ENCODE results near the gene WWOX. TPM values are rescaled to one million over a fixed set of nuclear protein-coding genes. Genes with fewer than 3 reads are reported as not detected.

The WWOX gene
- total and polyA plus RNA-seq, 4 donors: 5.4 to 61.5 (median 18.4) TPM

GRCh38 chr16:78140818-78141466, 41.5 kb downstream of the WWOX start:
- TF ChIP-seq, protein P1, sequence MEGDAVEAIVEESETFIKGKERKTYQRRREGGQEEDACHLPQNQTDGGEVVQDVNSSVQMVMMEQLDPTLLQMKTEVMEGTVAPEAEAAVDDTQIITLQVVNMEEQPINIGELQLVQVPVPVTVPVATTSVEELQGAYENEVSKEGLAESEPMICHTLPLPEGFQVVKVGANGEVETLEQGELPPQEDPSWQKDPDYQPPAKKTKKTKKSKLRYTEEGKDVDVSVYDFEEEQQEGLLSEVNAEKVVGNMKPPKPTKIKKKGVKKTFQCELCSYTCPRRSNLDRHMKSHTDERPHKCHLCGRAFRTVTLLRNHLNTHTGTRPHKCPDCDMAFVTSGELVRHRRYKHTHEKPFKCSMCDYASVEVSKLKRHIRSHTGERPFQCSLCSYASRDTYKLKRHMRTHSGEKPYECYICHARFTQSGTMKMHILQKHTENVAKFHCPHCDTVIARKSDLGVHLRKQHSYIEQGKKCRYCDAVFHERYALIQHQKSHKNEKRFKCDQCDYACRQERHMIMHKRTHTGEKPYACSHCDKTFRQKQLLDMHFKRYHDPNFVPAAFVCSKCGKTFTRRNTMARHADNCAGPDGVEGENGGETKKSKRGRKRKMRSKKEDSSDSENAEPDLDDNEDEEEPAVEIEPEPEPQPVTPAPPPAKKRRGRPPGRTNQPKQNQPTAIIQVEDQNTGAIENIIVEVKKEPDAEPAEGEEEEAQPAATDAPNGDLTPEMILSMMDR (IDR thresholded peaks at IDR 0.05; ENCODE audit: control extremely low read depth, extremely low read depth): no peak
- no peak for ATAC-seq (ENCODE audit: insufficient read depth, low FRiP score)
- H3K27ac ChIP-seq (ENCODE audit: low read depth in 1 of 2, low read length in 1 of 2): no peak overlapping the region

DNA sequence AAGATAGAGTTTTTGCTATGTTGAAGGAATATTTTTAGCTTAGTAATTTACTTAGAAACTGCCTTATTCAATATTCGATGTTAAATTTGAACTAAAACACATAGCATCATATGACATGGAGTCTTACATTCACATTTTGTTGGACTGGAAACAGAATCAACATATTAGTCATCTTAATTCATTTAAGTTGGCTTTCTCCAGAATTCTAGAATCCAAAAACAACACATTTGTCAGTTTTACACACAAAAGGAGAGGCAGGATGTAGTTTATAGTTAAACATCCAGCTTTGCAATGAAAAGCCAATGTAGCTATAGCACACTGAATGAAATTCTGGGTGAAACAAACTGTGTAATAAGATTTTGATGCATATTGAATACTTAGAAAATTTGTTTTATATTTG, 43.3 kb downstream of the WWOX start:
- DNase-seq: peak in 2 of 3 donors; percentile 29 to 62
- H3K4me3 ChIP-seq: no peak overlapping the region
- WGBS, 2 donors: 76 to 87% methylated on average over 1 of the region's 1 CpG

More at GRCh38 chr16:78140818-78141466, 41.5 kb downstream of the WWOX start:
- Histone ChIP-seq H3K27me3 (ENCODE audit: control insufficient read depth in 3 of 3, insufficient read depth in 3 of 3, low read length in 2 of 3) (no peaks in the 10 kb centered on the region), H3K36me3 (ENCODE audit: control insufficient read depth in 4 of 4, insufficient read depth in 4 of 4, low read length in 4 of 4) (peaks cover 0 to 5% (median 0%) of the 10 kb centered on the region in 4 donors), H3K4me3 (no peak overlapping the region), H3K9ac (ENCODE audit: insufficient read depth in 1 of 2, low read length in 2 of 2) (no peak overlapping the region), H3K9me3 (ENCODE audit: control insufficient read depth in 4 of 4, insufficient read depth in 3 of 4, low read length in 3 of 4) (peaks cover 0 to 3% (median 0%) of the 10 kb centered on the region in 4 donors), H3K4me1 (ENCODE audit: control insufficient read depth in 5 of 5, insufficient read depth in 5 of 5, low read length in 5 of 5) (peaks cover 0 to 20% (median 2%) of the 10 kb centered on the region in 5 donors)
- WGBS, 2 donors: 92 to 94% methylated on average over 6 of the region's 6 CpGs
- DNase-seq: no peak

GRCh38 chr16:78146807-78147206, 47.4 kb downstream of the WWOX start:
- no peak for ATAC-seq (ENCODE audit: insufficient read depth, low FRiP score)
- Histone ChIP-seq H3K4me3 (no peak overlapping the region), H3K36me3 (ENCODE audit: control insufficient read depth in 4 of 4, insufficient read depth in 4 of 4, low read length in 4 of 4) (peaks cover 0 to 5% (median 0%) of the 10 kb centered on the region in 4 donors), H3K9ac (ENCODE audit: insufficient read depth in 1 of 2, low read length in 2 of 2) (no peak overlapping the region), H3K9me3 (ENCODE audit: control insufficient read depth in 4 of 4, insufficient read depth in 3 of 4, low read length in 3 of 4) (no peaks in the 10 kb centered on the region), H3K4me1 (ENCODE audit: control insufficient read depth in 5 of 5, insufficient read depth in 5 of 5, low read length in 5 of 5) (peaks cover 0 to 26% (median 5%) of the 10 kb centered on the region in 5 donors), H3K27me3 (ENCODE audit: control insufficient read depth in 3 of 3, insufficient read depth in 3 of 3, low read length in 2 of 3) (no peaks in the 10 kb centered on the region), H3K27ac (ENCODE audit: low read depth in 1 of 2, low read length in 1 of 2) (no peak overlapping the region)
- DNase-seq: no peak
- TF ChIP-seq, protein P1 (IDR thresholded peaks at IDR 0.05; ENCODE audit: control extremely low read depth, extremely low read depth): no peak
- 47 to 60% methylated on average over 5 of the region's 5 CpGs for WGBS, 2 donors

More for the DNA sequence above, 43.3 kb downstream of the WWOX start:
- TF ChIP-seq, protein P1 (IDR thresholded peaks at IDR 0.05; ENCODE audit: control extremely low read depth, extremely low read depth): no peak
- peaks cover 0 to 3% (median 0%) of the 10 kb centered on the region in 4 donors for H3K9me3 ChIP-seq (ENCODE audit: control insufficient read depth in 4 of 4, insufficient read depth in 3 of 4, low read length in 3 of 4)
- H3K4me1 ChIP-seq (ENCODE audit: control insufficient read depth in 5 of 5, insufficient read depth in 5 of 5, low read length in 5 of 5): peaks cover 0 to 20% (median 2%) of the 10 kb centered on the region in 5 donors
- no peak for ATAC-seq (ENCODE audit: insufficient read depth, low FRiP score)
- no peaks in the 10 kb centered on the region for H3K27me3 ChIP-seq (ENCODE audit: control insufficient read depth in 3 of 3, insufficient read depth in 3 of 3, low read length in 2 of 3)
- H3K27ac ChIP-seq (ENCODE audit: low read depth in 1 of 2, low read length in 1 of 2): no peak overlapping the region
- H3K9ac ChIP-seq (ENCODE audit: insufficient read depth in 1 of 2, low read length in 2 of 2): no peak overlapping the region
- peaks cover 0 to 5% (median 0%) of the 10 kb centered on the region in 4 donors for H3K36me3 ChIP-seq (ENCODE audit: control insufficient read depth in 4 of 4, insufficient read depth in 4 of 4, low read length in 4 of 4)
